ACC112 (cell line): ENCODE measurements around the gene NGEF.
"Not testable (repeated sequence)": the region's sequence is repeated elsewhere in the genome, so short reads cannot be mapped to it uniquely, and the experiment has no call there.

Experiments
- H2AFZ ChIP-seq: fragments of 200-600 bp; sonication (generic); one replicate; pipeline ENCODE4 v1.6.0; 2017; ENCODE audit warnings: antibody characterized with exemption, low read length; ENCODE audit not compliant: unreplicated experiment
- H3K27ac ChIP-seq: fragments of 200-600 bp; sonication (generic); 2 replicates; pipeline ENCODE4 v1.5.1; 2014; ENCODE audit warnings: low read depth, mild to moderate bottlenecking, antibody characterized with exemption, low read length, moderate library complexity
- H3K27me3 ChIP-seq: fragments of 200-600 bp; sonication (generic); 2 replicates; pipeline ENCODE4 v1.6.1; 2014; ENCODE audit warnings: mild to moderate bottlenecking, antibody characterized with exemption, low read length, moderate library complexity, mixed read lengths; ENCODE audit not compliant: insufficient read depth
- H3K36me3 ChIP-seq: fragments of 200-600 bp; sonication (generic); 2 replicates; pipeline ENCODE4 v1.6.1; 2016; ENCODE audit warnings: mild to moderate bottlenecking, antibody characterized with exemption, low read length, moderate library complexity, mixed read lengths; ENCODE audit not compliant: insufficient read depth
- H3K4me1 ChIP-seq: fragments of 200-600 bp; sonication (generic); one replicate; pipeline ENCODE4 v1.6.1; 2016; ENCODE audit warnings: low read length, mixed read lengths; ENCODE audit not compliant: insufficient read depth, unreplicated experiment, control insufficient read depth
- H3K4me3 ChIP-seq: fragments of 200-600 bp; sonication (generic); 2 replicates; pipeline ENCODE4 v1.5.1; 2014; ENCODE audit warnings: mild to moderate bottlenecking, low read depth, low read length
- H3K79me2 ChIP-seq: fragments of 200-600 bp; sonication (generic); one replicate; pipeline ENCODE4 v1.6.0; 2016; ENCODE audit warnings: low read length; ENCODE audit not compliant: control insufficient read depth, unreplicated experiment, insufficient read depth

Gene NGEF

GRCh38 chr2:233019610-233020009, 6.6 kb upstream of the NGEF start:
- H3K79me2 ChIP-seq, H3K27ac ChIP-seq, H3K27me3 ChIP-seq, H3K4me3 ChIP-seq, H3K36me3 ChIP-seq, H2AFZ ChIP-seq, H3K4me1 ChIP-seq: not testable (repeated sequence)

- Histone ChIP-seq H3K79me2 (no peaks in the 10 kb centered on the region), H3K4me3 (no peak overlapping the region), H2AFZ (no peak overlapping the region), H3K27ac (no peak overlapping the region), H3K4me1 (no peaks in the 10 kb centered on the region), H3K36me3 (no peaks in the 10 kb centered on the region), H3K27me3 (no peaks in the 10 kb centered on the region)
Observed at GRCh38 chr2:233017947-233018346, 4.9 kb upstream of the NGEF start.

GRCh38 chr2:233015019-233015645, 2.1 kb upstream of the NGEF start:
- H3K27me3 ChIP-seq: no peaks in the 10 kb centered on the region
- no peak overlapping the region for H2AFZ ChIP-seq
- no peaks in the 10 kb centered on the region for H3K4me1 ChIP-seq
- no peaks in the 10 kb centered on the region for H3K79me2 ChIP-seq
- H3K27ac ChIP-seq: no peak overlapping the region
- H3K36me3 ChIP-seq: no peaks in the 10 kb centered on the region
- no peak overlapping the region for H3K4me3 ChIP-seq

- Histone ChIP-seq H3K27me3 (no peaks in the 10 kb centered on the region), H3K27ac (no peak overlapping the region), H3K4me3 (no peak overlapping the region), H3K79me2 (no peaks in the 10 kb centered on the region), H2AFZ (no peak overlapping the region), H3K36me3 (no peaks in the 10 kb centered on the region), H3K4me1 (no peaks in the 10 kb centered on the region)
Observed at GRCh38 chr2:233013650-233014049, 594 bp upstream of the NGEF start.

- H3K36me3 ChIP-seq: no peaks in the 10 kb centered on the region
- H3K79me2 ChIP-seq: no peaks in the 10 kb centered on the region
- H3K27me3 ChIP-seq: no peaks in the 10 kb centered on the region
- H2AFZ ChIP-seq: no peak overlapping the region
- no peak overlapping the region for H3K4me3 ChIP-seq
- H3K27ac ChIP-seq: no peak overlapping the region
- no peaks in the 10 kb centered on the region for H3K4me1 ChIP-seq
Observed at GRCh38 chr2:233012301-233012971, 620 bp downstream of the NGEF start.

- no peaks in the 10 kb centered on the region for H3K4me1 ChIP-seq
- no peaks in the 10 kb centered on the region for H3K79me2 ChIP-seq
- H2AFZ ChIP-seq: no peak overlapping the region
- no peak overlapping the region for H3K4me3 ChIP-seq
- H3K36me3 ChIP-seq: no peaks in the 10 kb centered on the region
- H3K27me3 ChIP-seq: no peaks in the 10 kb centered on the region
- H3K27ac ChIP-seq: no peak overlapping the region
Observed at GRCh38 chr2:233011702-233012131, 1.3 kb downstream of the NGEF start.

GRCh38 chr2:233011268-233011650, 1.8 kb downstream of the NGEF start:
- no peaks in the 10 kb centered on the region for H3K36me3 ChIP-seq
- no peaks in the 10 kb centered on the region for H3K4me1 ChIP-seq
- no peaks in the 10 kb centered on the region for H3K27me3 ChIP-seq
- H3K4me3 ChIP-seq: no peak overlapping the region
- H3K27ac ChIP-seq: no peak overlapping the region
- H2AFZ ChIP-seq: no peak overlapping the region
- no peaks in the 10 kb centered on the region for H3K79me2 ChIP-seq

- Histone ChIP-seq H3K27ac (no peak overlapping the region), H3K27me3 (no peaks in the 10 kb centered on the region), H2AFZ (no peak overlapping the region), H3K4me1 (no peaks in the 10 kb centered on the region), H3K4me3 (no peak overlapping the region), H3K79me2 (no peaks in the 10 kb centered on the region), H3K36me3 (no peaks in the 10 kb centered on the region)
Observed at GRCh38 chr2:233010569-233011267, 2.3 kb downstream of the NGEF start.

GRCh38 chr2:233009661-233010060, 3.4 kb downstream of the NGEF start:
- Histone ChIP-seq H3K27ac (no peak overlapping the region), H2AFZ (no peak overlapping the region), H3K4me1 (no peaks in the 10 kb centered on the region), H3K27me3 (peaks cover 8% of the 10 kb centered on the region; the same call in 1 of the 2 replicates), H3K4me3 (no peak overlapping the region), H3K79me2 (no peaks in the 10 kb centered on the region), H3K36me3 (no peaks in the 10 kb centered on the region)

GRCh38 chr2:233007739-233008138, 5.3 kb downstream of the NGEF start:
- Histone ChIP-seq H3K4me3 (no peak overlapping the region), H3K36me3 (no peaks in the 10 kb centered on the region), H3K4me1 (no peaks in the 10 kb centered on the region), H3K27me3 (peaks cover 8% of the 10 kb centered on the region; the same call in 1 of the 2 replicates), H3K79me2 (no peaks in the 10 kb centered on the region), H3K27ac (no peak overlapping the region), H2AFZ (no peak overlapping the region)

GRCh38 chr2:233007270-233007669, 5.8 kb downstream of the NGEF start:
- no peaks in the 10 kb centered on the region for H3K36me3 ChIP-seq
- peaks cover 8% of the 10 kb centered on the region; the same call in 1 of the 2 replicates for H3K27me3 ChIP-seq
- H3K79me2 ChIP-seq: no peaks in the 10 kb centered on the region
- no peak overlapping the region for H3K27ac ChIP-seq
- no peaks in the 10 kb centered on the region for H3K4me1 ChIP-seq
- H3K4me3 ChIP-seq: no peak overlapping the region
- no peak overlapping the region for H2AFZ ChIP-seq
